Epithelial cell of prostate (primary cell): Measurements from ENCODE around the gene MRGPRE.

ENCODE experiments used
- DNase-seq: peaks from one replicate; pipeline ENCODE4 v3.0.0-alpha.2; 2011; ENCODE audit warnings: low read depth, low spot score
- H3K27ac ChIP-seq: fragments of 450-650 bp; 2 replicates; pipeline ENCODE4 v1.5.1; 2017; ENCODE audit warnings: mild to moderate bottlenecking

The MRGPRE gene

GRCh38 chr11:3216027-3216525 lies 16.1 kb downstream of the MRGPRE start:
- no peak overlapping the region for H3K27ac ChIP-seq
- DNase-seq, result no peak

DNA sequence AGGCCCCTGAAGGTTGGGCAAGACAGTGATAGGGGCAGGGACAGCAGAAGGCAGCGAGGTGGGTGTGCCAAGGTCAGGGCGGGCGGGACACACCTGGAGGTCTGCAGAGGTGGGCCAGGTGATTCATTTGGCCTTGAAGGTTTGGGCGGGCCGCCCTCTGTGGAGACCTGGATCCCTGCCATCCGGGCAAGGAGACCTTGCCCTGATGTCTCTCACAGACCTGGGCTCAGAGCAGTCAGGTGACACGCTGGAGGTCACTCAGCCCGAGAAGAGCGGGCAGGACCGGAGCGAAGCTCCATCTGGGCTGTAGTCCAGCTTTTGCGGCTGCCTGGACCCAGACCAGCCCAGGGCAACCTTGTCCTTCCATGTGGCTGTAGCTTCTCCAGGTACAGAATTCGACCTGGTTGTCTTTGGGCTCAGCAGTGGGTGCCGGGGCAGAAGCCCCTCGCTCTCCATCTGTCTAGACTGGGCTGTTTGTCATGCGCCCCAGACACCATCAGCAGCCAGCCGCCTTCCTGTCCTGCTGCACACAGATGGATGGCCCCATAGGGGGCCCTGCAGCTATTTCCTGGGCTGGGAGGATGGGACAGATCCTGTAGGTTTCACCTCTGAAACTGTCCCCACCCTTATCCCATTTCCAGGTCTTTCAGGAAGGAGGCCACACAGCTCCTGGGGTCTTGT lies 16.7 kb downstream of the MRGPRE start:
- no peak overlapping the region for H3K27ac ChIP-seq
- DNase-seq, result no peak

GRCh38 chr11:3214420-3214699 lies 17.9 kb downstream of the MRGPRE start:
- no peak overlapping the region for H3K27ac ChIP-seq
- DNase-seq, result no peak

DNA sequence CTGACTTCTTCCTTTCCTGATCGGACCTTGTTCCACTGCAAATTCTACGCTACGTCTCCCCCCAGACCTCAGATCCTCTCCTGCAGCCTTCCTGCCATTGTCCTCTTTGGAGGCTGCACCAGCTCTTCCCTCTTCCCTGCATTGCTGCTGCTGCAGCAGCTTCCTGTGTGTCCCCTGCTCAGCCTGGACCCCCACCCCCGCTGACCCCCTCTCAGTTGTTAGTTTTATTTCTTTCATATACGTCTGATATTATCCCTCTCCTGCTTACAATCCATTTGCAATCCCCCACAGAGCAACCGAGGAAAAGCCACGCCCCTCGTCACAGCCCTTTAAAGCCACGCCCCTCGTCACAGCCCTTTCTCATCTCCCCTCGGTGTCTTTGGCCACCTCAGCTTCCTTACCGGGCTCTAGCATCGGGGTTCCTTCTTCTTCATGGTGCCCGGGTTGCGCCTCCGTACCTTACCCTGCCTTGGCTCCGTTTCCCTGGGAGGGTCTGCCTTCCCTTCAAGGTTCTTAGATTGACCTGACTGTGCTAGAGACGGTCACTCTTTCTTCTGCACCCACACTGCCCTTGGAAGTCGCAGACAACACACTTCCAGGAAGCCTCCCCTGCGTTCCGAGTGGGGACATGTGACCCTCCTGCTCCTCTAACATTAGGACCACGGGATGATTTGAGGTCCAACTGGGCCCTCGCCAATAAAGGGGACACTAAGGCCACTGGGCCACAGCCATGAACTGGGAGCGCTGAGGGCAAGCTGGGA lies 18.4 kb downstream of the MRGPRE start:
- no peak for DNase-seq

GRCh38 chr11:3208272-3208671 lies 23.9 kb downstream of the MRGPRE start:
- no peak overlapping the region for H3K27ac ChIP-seq
- no peak for DNase-seq

More for the DNA sequence above, 18.4 kb downstream of the MRGPRE start:
- no peak overlapping the region for H3K27ac ChIP-seq

GRCh38 chr11:3207526-3208189 lies 24.6 kb downstream of the MRGPRE start:
- H3K27ac ChIP-seq, result no peak overlapping the region
- DNase-seq, result no peak

DNA sequence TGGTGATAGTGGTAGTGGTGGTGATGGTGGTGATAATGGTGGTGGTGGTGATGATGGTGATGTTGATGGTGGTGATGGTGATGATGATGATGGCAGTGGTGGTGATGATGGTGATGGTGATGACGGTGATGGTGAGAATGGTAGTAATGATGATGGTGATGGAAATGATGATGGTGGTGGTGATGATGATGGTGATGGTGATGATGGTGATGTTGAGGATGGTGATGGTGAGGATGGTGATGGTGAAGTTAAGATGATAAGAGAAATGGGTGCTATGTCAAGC lies 25.4 kb downstream of the MRGPRE start:
- DNase-seq, result no peak
- H3K27ac ChIP-seq, result no peak overlapping the region

DNA sequence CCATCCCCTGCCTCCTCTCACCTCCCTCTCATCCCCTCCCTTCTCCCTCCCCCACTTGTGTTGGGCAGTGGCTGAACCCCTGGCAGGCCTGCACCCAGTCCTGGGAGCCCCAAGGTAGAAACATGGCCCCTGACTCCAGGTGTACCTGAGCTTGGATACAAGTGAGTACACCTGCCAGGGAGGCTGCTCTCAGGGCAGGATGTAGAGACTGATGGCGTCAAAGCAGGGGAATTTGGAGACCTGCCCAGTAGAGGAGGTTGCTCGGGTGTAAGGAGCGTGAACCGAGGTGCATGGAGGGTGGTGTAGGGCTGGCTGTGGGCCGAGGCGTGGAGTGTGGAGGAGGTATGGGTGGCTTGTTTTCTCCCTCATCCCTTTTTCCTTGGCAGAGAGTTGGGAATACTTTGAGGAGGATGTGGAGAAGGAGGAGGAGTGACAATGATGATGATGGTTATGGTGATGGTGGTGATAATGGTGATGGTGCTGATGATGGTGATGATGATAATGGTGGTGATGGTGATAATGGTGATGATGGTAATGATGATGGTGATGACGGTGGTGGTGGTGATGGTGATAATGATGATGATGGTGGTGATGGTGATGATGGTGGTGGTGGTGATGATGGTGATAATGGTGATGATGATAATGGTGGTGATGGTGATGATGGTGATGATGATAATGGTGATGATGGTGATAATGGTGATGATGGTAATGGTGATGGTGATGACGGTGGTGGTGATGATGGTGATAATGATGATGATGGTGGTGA lies 25.9 kb downstream of the MRGPRE start:
- no peak for DNase-seq
- no peak overlapping the region for H3K27ac ChIP-seq

DNA sequence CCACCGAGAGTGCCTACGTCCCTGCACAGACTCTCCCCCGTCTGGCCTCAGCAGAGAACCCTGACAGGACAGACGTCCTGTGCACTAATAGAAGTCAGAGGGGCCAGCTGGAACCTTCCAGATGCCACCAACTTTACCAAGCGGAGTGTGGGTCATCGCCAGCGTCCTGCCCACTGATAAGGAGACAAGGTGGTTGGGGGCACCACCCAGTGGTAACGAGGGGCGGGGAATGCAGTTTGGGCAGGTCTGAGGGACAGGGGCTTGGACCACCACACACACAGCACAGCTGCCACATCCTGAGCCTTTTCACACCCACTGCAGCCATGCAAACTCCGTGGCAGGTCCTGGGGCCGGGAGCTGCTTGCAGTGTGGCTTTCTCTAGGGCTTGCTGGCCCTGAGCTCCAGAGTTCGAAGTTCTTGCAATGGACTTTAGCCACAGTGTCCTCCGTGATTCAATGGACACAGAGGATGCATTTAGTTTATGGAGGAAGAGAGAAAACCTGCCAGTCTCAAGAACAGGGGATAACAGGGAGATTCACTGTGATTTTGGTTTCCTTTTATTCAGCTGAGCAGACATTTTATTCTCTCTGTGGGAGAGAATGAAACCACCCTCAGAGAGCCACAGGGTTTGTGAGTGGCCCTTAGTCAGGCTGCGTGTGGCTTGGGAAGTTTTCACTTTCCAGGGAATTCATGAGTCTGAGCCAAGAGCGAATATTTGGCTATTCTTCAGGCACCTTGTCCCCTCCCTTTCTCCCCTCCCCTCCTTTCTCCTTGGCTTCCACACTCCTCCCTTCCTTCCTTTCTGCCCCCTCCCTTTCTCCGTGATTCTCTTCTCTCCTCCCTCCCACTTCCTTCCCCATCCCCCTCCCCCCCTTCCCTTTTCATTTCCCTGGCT lies 26.7 kb downstream of the MRGPRE start:
- no peak for DNase-seq
- no peak overlapping the region for H3K27ac ChIP-seq

DNA sequence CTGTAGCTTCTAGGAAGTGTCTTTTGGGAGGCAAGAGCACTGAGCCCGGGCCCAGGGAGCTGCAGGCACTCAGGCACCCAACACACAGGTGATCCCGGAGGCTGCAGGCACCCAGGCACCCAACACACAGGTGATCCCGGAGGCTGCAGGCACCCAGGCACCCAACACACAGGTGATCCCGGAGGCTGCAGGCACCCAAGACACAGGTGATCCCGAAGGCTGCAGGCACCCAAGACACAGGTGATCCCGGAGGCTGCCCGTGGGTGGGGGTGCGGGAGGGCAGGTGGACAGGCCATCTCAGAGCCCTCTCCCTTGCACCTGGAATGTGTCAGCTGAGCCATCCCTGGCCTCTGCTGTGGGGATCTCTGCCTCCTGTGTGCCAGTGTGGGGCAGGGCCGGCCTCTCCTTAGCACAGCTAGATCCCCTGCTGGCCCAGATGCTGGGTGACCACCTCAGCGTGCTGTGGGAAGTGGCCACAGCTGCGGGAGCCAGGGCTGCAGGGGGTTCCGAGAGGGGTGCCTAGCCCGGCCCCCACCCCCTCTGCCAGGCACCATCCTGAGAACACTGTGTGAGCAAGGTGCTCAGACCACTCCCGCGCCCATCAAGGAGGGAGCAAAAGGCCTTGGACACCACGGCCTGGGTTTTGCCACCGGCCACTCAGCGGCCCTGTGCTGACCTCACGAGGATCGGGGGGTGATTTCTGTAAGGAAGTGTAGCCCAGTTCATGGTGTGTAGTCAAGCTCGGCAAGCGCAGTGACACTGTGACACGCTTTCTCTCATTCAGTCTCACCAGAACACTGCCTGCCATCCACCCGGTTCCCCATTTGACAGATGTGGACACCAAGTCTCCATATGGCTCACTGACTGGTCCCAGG lies 27.8 kb downstream of the MRGPRE start:
- DNase-seq, result no peak
- no peak overlapping the region for H3K27ac ChIP-seq

GRCh38 chr11:3203221-3204043 lies 28.8 kb downstream of the MRGPRE start:
- DNase-seq, result no peak
- no peak overlapping the region for H3K27ac ChIP-seq

- DNase-seq, result no peak
- no peak overlapping the region for H3K27ac ChIP-seq
These were observed 29.5 kb downstream of the MRGPRE start for GRCh38 chr11:3202759-3203158.

- no peak for DNase-seq
- no peak overlapping the region for H3K27ac ChIP-seq
These were observed 29.9 kb downstream of the MRGPRE start for GRCh38 chr11:3202305-3202704.

DNA sequence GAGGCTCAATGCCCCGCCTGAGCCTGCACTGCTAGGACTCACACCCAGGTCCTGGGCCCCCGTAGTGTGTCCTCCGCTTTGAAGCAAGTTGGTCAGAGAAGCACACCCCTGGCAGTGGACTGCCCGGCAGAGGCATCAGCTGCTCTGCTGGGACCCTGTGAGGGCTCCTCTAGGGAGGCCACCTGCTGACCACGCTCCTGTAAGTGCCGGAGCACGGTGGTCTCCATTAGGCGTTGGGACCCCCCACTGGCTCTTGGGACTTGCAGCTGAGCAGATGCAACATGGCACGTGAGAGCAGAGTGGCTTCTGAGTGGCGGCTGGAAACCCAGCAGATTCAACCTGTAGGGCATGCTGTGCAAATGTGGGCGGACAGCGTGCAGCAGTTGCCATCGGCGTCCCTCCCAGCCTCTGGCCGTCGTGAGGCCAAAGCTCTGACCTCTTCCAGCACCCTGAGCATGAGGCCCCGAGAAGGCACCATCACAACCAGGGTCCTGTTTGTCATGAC lies 30.5 kb downstream of the MRGPRE start:
- no peak for DNase-seq
- no peak overlapping the region for H3K27ac ChIP-seq

GRCh38 chr11:3201112-3201581 lies 31.1 kb downstream of the MRGPRE start:
- no peak overlapping the region for H3K27ac ChIP-seq
- DNase-seq, result no peak

DNA sequence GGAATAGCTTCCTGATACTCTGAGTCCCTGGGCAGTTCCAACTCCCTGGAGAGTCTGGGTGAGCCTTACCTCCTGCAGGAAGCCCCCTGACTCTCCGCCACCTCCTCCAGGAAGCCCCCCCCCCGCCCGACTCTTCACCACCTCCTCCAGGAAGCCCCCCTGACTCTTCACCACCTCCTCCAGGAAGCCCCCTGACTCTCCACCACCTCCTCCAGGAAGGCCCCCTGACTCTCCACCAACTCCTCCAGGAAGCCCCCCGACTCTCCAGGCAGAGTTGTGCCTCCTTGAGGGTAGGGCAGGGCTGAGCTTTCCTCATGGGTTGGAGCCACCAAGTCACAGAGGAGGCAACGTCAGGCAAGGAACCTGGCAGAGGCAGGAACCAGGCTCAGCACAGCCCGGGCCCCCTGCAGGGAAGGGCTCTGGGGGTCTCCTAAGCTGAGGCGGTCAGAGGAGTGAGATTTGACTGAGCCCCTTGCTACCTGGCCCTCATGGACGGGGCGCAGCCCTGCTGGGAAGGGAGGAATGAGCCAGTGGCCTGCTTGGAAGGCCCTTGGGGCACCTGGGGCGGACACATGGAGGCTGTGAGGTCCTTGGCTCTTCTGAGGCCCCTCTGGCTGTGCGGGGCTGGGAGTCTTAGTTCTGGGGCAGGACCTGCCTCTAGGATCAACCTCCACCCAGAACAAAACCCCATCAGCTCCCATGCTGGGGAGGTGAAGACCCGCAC lies 31.7 kb downstream of the MRGPRE start:
- DNase-seq, result no peak
- H3K27ac ChIP-seq, result no peak overlapping the region
